GM12891 (cell line): Measurements from ENCODE around the gene ZNF644.

Experiments used
- PAX5 ChIP-seq: IDR thresholded peaks from 2 replicates; pipeline ENCODE4 v1.6.1; 2011; ENCODE audit warnings: low read length, moderate library complexity, mild to moderate bottlenecking; ENCODE audit not compliant: insufficient read depth, severe bottlenecking
- POLR2A ChIP-seq: IDR thresholded peaks from 2 replicates; pipeline ENCODE4 v1.6.1; 2011; ENCODE audit warnings: low read depth, low read length, control low read depth
- POLR2AphosphoS5 ChIP-seq: IDR thresholded peaks from 2 replicates; pipeline ENCODE4 v1.6.1; 2011; ENCODE audit warnings: low read depth, low read length, control low read depth
- POU2F2 ChIP-seq: IDR thresholded peaks from 2 replicates; pipeline ENCODE4 v1.6.1; 2011; ENCODE audit warnings: low read depth, mild to moderate bottlenecking, control low read depth, low read length, moderate library complexity
- SPI1 ChIP-seq: IDR thresholded peaks from 2 replicates; pipeline ENCODE4 v1.6.1; 2011; ENCODE audit warnings: low read depth, low read length, control low read depth
- TAF1 ChIP-seq: IDR thresholded peaks from 2 replicates; pipeline ENCODE4 v1.6.1; 2011; ENCODE audit warnings: low read depth, low read length, control low read depth

DNA sequence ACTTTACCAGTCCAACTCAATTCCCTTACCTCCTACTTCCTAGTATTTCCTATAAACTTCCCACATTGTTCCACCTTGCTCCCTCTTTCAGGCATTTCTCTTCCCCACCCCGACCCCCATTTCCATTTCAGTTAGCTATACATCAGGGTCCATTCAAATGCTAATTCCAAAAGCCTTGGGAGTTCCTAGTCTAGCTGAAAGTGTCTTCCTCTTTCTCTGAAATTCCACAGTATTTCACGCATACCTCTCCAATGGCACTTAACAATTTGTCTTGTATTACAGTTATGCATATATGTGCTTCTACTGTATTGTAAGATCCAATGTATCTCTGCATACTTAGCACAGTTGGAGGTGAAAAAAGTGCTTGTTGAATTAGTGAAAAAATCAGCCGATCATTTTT is 94.9 kb downstream of the ZNF644 start:
- TF ChIP-seq TAF1: no peak
- TF ChIP-seq POLR2A: no peak
- TF ChIP-seq POLR2AphosphoS5: no peak
- TF ChIP-seq SPI1: no peak
- no peak for TF ChIP-seq POU2F2
- TF ChIP-seq PAX5: no peak
